HUES48 (cell line): ENCODE measurements around the gene ZBTB38.
A peak's percentile ranks its signal among the peaks of the same experiment; 100 is the strongest.

Experiments used
- H3K27ac ChIP-seq: one replicate; pipeline ENCODE4 v1.7.0; 2013; ENCODE audit warnings: low read depth, low read length, inconsistent platforms
- H3K27me3 ChIP-seq: 2 replicates; pipeline ENCODE4 v1.6.1; 2013; ENCODE audit warnings: mild to moderate bottlenecking, low read length; ENCODE audit not compliant: control insufficient read depth, insufficient read depth
- H3K36me3 ChIP-seq: 2 replicates; pipeline ENCODE4 v1.6.1; 2013; ENCODE audit warnings: low read length; ENCODE audit not compliant: control insufficient read depth, insufficient read depth
- H3K4me1 ChIP-seq: 2 replicates; pipeline ENCODE4 v1.6.1; 2013; ENCODE audit warnings: mild to moderate bottlenecking, low read length; ENCODE audit not compliant: control insufficient read depth, insufficient read depth
- H3K4me3 ChIP-seq: 2 replicates; pipeline ENCODE4 v1.5.1; 2013; ENCODE audit warnings: mild to moderate bottlenecking, low read depth, low read length
- H3K9ac ChIP-seq: 2 replicates; pipeline ENCODE4 v1.6.1; 2013; ENCODE audit warnings: mild to moderate bottlenecking, low read depth, low read length, moderate library complexity
- H3K9me3 ChIP-seq: 2 replicates; pipeline ENCODE4 v1.6.1; 2013; ENCODE audit warnings: low read length; ENCODE audit not compliant: control insufficient read depth, insufficient read depth

Gene ZBTB38

GRCh38 chr3:141368062-141368924 is at the start of gene ZBTB38:
TSS of gene ZBTB38 (plus strand) at chr3:141368504. CDS start at chr3:141442389, 73,885 bp downstream.
- peak within 1 kb of the TSS; percentile 95 for H3K27ac ChIP-seq
- H3K4me1 ChIP-seq, result peaks cover 30% of the 10 kb centered on the region
- H3K27me3 ChIP-seq, result no peaks in the 10 kb centered on the region
- H3K4me3 ChIP-seq, result peak within 1 kb of the TSS; percentile 38; the same call in 1 of the 2 replicates
- no peaks in the 10 kb centered on the region for H3K36me3 ChIP-seq
- H3K9me3 ChIP-seq, result no peaks in the 10 kb centered on the region; the same call in 1 of the 2 replicates
- peak within 1 kb of the TSS; percentile 62 for H3K9ac ChIP-seq

GRCh38 chr3:141320399-141321108 is 47.8 kb upstream of the ZBTB38 start:
- Histone ChIP-seq H3K36me3 (no peaks in the 10 kb centered on the region), H3K4me1 (no peaks in the 10 kb centered on the region), H3K4me3 (no peak overlapping the region), H3K9ac (no peak overlapping the region), H3K27me3 (no peaks in the 10 kb centered on the region), H3K27ac (no peak overlapping the region), H3K9me3 (no peaks in the 10 kb centered on the region)

- Histone ChIP-seq H3K9me3 (no peaks in the 10 kb centered on the region), H3K4me3 (no peak overlapping the region), H3K27me3 (no peaks in the 10 kb centered on the region), H3K9ac (no peak overlapping the region), H3K36me3 (no peaks in the 10 kb centered on the region), H3K4me1 (peaks cover 2% of the 10 kb centered on the region), H3K27ac (no peak overlapping the region)
Measured at GRCh38 chr3:141321109-141321497, 47.2 kb upstream of the ZBTB38 start.

DNA sequence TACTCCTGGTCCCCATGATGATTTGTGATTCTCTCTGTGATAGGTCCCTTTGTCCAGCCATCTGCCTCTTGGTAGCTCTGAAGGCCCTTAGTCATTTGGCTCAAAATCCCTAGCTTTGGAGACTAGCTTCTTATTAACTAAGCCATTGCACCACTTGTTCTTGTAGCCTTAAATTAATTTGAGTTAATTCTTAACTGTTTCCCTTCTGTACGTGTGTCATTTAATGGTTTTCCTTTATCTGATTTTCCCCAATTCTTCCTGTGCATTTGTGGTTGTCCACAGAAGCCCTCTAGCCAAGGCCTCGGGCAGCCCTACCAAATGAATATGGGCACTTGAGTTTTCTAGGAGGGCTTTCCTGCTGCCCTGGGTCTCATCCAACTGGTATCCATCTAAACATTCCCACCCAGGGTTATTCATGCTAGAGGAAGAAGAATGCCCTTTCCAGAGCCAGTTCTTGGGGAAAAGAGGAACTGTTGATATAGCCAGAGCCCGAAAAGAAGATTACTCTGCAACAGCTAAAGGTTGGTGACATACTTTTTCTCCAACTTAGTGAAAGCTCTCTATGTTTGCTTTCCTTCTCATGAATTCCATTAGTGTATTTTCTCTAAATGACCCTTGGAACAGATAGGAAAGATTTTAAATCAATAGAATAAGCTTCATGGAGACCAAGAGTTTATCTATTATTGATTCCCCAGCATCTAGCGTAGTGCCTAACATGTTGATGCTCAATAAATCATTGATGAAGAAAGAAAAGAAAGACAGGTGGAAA is 44.2 kb upstream of the ZBTB38 start:
- no peak overlapping the region for H3K9ac ChIP-seq
- no peak overlapping the region for H3K27ac ChIP-seq
- H3K4me3 ChIP-seq, result no peak overlapping the region

DNA sequence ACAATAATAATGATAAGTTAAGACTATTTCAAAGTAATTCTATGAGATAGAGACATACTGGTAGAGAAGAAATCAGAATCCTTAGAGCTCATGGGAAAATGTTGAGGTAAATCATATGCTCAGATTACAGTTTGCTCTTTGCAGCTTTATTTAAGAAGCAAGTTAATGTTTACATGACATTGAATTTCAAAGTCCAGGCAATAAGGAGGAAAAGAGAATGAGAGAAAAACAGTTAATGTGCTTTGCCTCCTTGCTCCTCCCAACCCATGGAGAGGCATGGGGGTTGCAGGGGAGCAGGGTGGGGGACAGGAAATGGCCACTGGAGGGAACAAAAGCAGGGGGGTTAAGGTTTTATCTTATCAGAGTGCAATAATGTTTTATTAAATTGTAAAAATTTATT is 42.2 kb upstream of the ZBTB38 start:
- no peaks in the 10 kb centered on the region for H3K9me3 ChIP-seq
- no peak overlapping the region for H3K9ac ChIP-seq
- H3K27ac ChIP-seq, result peak overlapping the region; percentile 8
- peaks cover 9% of the 10 kb centered on the region for H3K4me1 ChIP-seq
- H3K27me3 ChIP-seq, result no peaks in the 10 kb centered on the region
- no peak overlapping the region for H3K4me3 ChIP-seq
- H3K36me3 ChIP-seq, result no peaks in the 10 kb centered on the region

More for the DNA sequence above, 44.2 kb upstream of the ZBTB38 start:
- H3K36me3 ChIP-seq, result no peaks in the 10 kb centered on the region
- H3K9me3 ChIP-seq, result no peaks in the 10 kb centered on the region
- no peaks in the 10 kb centered on the region for H3K27me3 ChIP-seq
- peaks cover 9% of the 10 kb centered on the region for H3K4me1 ChIP-seq

GRCh38 chr3:141326626-141327025 is 41.7 kb upstream of the ZBTB38 start:
- Histone ChIP-seq H3K27ac (no peak overlapping the region), H3K4me3 (no peak overlapping the region), H3K9ac (no peak overlapping the region), H3K9me3 (no peaks in the 10 kb centered on the region), H3K4me1 (peaks cover 9% of the 10 kb centered on the region), H3K36me3 (no peaks in the 10 kb centered on the region), H3K27me3 (no peaks in the 10 kb centered on the region)

- Histone ChIP-seq H3K9ac (no peak overlapping the region), H3K36me3 (no peaks in the 10 kb centered on the region), H3K4me3 (no peak overlapping the region), H3K27me3 (no peaks in the 10 kb centered on the region), H3K27ac (no peak overlapping the region), H3K9me3 (no peaks in the 10 kb centered on the region), H3K4me1 (peaks cover 9% of the 10 kb centered on the region)
Measured at GRCh38 chr3:141328286-141329166, 39.8 kb upstream of the ZBTB38 start.

GRCh38 chr3:141330235-141330634 is 38.1 kb upstream of the ZBTB38 start:
- Histone ChIP-seq H3K9ac (no peak overlapping the region), H3K9me3 (no peaks in the 10 kb centered on the region), H3K4me1 (peaks cover 16% of the 10 kb centered on the region), H3K36me3 (no peaks in the 10 kb centered on the region), H3K27ac (no peak overlapping the region), H3K4me3 (no peak overlapping the region), H3K27me3 (no peaks in the 10 kb centered on the region)

- H3K4me3 ChIP-seq, result no peak overlapping the region
- no peak overlapping the region for H3K9ac ChIP-seq
- no peak overlapping the region for H3K27ac ChIP-seq
- peaks cover 16% of the 10 kb centered on the region for H3K4me1 ChIP-seq
- no peaks in the 10 kb centered on the region for H3K27me3 ChIP-seq
- no peaks in the 10 kb centered on the region for H3K9me3 ChIP-seq
- H3K36me3 ChIP-seq, result no peaks in the 10 kb centered on the region
Measured at GRCh38 chr3:141330718-141331376, 37.5 kb upstream of the ZBTB38 start.
